Stimulated activated CD8-positive, alpha-beta memory T cell treated with anti-CD3 and anti-CD28 coated beads, Interleukin-15, amount 100 ng/mL, for 4 hours (primary cell): ENCODE results near the gene B3GNT4.
"Not testable (repeated sequence)": the region's sequence is repeated elsewhere in the genome, so short reads cannot be mapped to it uniquely, and the experiment has no call there.

Experiments
- DNase-seq, 2 donors: peaks; one replicate each; pipeline ENCODE4 v3.0.0-alpha.2; 2020; ENCODE audit warnings: low read depth in 2 of 2

Gene B3GNT4

DNA sequence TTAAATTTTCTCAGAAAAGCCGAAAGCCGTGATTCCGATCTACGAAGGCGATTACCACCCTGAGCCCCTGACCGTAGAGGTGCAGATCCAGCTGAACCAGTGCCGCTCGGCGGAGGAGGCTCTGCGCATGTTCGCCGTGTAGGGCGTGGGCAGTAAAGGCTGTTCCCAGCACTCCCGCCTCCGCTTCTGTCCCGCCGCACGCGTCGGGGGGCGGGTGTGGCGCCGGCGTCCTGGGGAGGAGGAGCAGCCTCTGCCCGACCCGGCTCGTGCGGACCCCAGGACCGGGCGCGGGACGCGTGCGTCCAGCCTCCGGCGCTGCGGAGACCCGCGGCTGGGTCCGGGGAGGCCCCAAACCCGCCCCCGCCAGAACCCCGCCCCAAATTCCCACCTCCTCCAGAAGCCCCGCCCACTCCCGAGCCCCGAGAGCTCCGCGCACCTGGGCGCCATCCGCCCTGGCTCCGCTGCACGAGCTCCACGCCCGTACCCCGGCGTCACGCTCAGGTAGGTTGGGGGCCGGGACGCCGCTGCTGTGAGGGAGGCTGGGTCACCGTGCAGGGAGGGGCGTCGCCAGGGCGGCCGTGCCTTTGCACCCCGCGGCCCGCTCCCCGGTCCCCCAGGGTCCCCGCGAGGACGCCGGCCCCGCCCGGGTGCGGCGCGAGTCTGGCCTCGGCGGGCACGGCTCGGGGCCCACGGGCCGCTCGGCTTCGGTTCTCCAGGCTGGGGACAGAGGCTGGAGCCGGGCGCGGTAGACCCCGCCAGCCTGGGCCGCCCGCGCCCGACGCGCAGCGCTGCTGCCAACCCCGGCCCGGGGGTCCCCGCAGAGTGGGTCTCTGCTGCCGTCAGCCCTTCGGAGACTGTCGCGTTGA lies at the start of gene B3GNT4:
Gene B3GNT4, plus strand, starts transcription at position 409 of the 866 bp plus-strand sequence. CDS start 910 bp downstream, outside the sequence.
- peak; percentile 58 to 65 for DNase-seq

- DNase-seq: no peak
Measured at GRCh38 chr12:122155705-122156104, 47.8 kb upstream of the B3GNT4 start.

DNA sequence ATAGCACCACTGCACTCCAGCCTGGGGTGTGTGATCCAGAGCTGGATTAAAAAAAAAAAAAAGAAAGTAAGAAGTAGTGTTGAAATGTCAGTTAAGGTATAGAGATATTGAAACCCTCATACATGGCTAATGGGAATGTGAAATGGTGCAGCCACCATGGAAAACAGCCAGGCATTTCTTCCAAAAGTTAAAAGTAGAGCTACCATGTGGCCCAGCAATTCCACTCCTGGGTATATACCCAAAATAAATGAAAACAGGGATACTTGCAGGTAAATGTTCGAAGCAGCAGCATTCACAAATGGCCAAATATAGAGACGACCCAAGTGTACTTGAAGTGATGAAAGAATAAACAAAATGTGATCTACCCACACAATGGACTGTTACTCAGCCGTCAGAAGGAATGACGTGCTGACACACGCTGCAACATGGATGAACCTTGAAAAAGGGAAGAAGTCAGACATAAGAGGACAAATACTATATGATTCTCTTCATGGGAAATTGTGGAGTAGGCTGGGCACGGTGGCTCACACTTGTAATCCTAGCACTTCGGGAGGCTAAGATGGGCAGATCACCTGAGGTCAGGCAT lies 44.7 kb upstream of the B3GNT4 start:
- DNase-seq: no peak

- no peak for DNase-seq
Measured at GRCh38 chr12:122159882-122160281, 43.6 kb upstream of the B3GNT4 start.

GRCh38 chr12:122160761-122161160 lies 42.7 kb upstream of the B3GNT4 start:
- no peak for DNase-seq

- peak in 1 of 2 donors; percentile 7 for DNase-seq
Measured at GRCh38 chr12:122161682-122162081, 41.8 kb upstream of the B3GNT4 start.

DNA sequence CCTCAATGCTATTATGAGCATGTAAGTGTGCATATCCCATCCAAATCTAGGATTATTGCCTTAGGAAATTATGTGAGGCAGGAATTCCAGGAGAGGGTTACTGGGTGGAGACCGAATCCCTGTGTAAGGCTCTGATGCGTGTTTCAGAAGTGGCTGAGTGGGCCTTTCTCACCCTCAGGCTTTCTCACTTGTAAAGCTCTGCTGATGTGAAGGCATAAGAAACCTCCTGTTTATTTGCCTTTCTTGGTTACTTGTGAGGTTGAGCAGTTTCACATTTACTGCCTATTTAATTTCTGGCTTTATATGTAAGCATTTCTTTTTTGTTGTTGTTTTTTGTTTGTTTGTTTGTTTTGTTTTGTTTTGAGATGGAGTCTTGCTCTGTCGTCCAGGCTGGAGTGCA lies 40.5 kb upstream of the B3GNT4 start:
- no peak for DNase-seq

DNA sequence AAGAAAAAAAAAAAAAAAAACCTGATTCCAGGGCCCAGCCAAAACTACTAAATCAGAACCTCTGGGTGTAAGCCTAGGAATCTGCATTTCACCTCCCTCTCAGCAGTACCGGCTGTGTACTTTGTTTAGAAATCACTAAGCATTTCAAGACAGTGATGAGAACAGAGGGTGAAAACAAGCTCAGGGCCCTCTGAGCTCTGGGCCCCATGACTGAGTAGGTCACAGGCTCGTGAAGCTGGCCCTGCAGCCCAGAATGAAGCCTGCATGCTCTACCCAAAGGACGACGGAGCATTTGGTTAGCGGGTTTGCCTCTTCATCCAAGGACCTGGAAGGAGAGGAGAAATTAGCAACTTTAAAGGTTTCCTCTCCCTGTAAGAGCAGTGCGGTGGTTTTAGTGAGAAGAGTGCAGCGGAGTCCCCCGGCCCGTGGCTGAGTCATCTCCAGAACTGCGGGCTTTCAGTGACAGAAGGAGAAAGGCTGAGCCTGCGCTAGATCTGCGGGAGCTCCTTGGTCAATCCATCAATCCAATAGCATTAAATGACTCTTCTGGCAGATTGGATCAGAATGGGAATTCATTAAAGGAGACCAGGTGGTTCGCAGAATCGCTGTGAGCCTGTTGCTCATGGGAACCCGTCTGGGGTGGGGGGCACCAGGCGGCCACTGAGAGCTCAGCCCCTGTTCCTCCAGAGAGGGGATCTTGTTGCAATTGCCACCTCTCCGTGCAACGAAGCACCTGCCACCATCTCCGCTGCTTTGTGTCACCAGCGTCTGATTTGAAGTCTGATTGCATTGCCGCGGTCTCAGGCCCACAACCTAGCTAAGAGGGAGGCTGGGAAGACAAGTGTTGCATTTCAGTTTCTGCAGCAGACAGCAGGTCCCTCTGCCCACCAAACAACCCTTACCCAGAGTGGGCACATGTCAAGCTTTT lies 36.8 kb upstream of the B3GNT4 start:
- DNase-seq: no peak

DNA sequence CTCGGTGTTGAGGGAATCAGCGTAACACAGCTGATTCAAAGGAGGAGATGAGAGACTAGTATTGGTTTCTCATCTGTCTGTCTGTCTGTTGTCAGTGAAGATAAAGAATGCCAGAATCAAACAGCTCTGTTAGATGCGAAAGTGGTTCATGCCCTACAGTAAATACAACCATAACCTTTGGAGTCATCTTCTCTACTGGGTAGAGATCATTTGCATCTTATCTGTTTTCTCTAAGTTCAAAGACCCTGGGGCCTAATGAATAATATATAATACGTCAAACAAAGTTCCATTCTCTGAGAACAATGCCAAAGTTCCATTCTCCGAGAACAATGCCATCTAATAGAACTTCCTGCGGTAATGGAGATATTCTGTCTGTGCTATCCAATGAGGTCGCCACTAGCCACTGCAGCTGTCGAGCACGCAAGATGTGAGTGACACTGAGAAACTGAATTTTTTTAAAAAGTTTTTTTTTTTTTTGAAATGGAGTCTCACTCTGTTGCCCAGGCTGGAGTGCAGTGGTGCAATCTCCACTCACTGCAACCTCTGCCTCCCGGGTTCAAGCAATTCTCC lies 36.1 kb upstream of the B3GNT4 start:
- no peak for DNase-seq

- DNase-seq: no peak
Measured at GRCh38 chr12:122168492-122168891, 35.0 kb upstream of the B3GNT4 start.

DNA sequence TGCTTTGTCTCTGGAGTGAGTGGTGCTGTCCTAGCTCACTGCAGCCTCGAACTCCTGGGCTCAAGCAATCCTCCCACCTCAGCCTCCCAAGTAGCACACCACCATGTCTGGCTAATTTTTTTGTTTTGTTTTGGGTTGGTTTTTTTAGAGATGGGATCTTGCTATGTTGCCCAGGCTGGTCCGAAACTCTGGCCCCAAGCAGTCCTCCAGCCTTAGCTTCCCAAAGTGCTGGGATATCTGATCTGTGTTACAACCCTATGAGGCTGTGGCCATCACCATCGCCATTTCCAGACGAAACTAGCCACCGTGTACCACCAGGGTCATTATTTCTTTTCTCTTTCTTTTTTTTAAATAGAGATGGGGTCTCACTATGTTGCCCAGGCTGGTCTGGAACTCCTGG lies 32.1 kb upstream of the B3GNT4 start:
- no peak for DNase-seq

DNA sequence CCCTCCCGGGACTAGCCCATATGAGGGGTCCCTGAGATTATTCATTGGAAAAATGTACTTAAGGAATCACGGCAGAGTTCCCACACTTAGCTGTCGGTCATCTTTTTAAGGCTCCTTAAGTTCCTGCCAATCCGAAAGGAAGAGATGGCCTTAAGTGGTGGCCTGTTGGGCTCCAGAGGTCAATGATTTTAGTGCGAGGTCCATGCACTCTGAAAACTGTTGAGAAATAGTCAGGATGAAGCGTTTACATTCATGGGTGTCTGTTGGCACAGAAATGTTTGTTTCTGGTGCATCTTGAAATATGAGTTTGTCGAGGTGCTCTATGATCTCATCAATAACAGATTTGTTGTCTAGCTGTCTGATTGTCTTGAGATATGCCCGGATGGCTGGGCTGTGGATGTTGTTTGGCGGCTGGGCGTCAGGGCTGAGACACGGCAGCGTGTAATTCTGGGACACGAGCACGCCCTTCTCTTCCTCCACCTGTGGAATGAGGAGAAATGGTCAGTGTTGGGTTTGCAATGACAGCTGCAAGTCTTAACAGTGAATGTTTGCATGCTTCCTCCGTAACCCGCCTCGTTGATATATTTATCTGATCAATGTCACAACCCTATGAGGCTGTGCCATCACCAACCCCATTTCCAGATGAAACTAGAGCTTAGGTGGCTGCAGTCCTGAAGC lies 31.1 kb upstream of the B3GNT4 start:
- no peak for DNase-seq

- no peak for DNase-seq
Measured at GRCh38 chr12:122174155-122174845, 29.2 kb upstream of the B3GNT4 start, which contains the start of gene IL31. Gene IL31 (minus strand): TSS chr12:122174221. CDS start chr12:122174172, 49 bp downstream.

DNA sequence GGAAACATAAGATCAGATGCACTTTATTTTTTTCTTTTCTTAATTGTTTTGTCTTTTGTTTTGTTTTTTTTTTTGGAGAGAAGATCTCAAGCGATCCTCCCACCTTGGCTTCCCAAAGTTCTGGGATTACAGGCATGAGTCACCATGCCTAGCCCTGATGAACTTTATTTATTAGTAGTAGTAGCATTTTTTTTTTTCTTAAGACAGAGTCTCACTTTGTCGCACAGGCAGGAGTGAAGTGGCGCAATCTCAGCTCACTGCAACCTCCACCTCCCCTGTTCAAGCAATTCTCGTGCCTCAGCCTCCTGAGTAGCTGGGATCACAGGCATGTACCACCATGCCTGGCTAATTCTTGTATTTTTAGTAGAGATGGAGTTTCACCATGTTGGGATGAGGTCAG lies 27.0 kb upstream of the B3GNT4 start:
- not testable (repeated sequence) for DNase-seq

DNA sequence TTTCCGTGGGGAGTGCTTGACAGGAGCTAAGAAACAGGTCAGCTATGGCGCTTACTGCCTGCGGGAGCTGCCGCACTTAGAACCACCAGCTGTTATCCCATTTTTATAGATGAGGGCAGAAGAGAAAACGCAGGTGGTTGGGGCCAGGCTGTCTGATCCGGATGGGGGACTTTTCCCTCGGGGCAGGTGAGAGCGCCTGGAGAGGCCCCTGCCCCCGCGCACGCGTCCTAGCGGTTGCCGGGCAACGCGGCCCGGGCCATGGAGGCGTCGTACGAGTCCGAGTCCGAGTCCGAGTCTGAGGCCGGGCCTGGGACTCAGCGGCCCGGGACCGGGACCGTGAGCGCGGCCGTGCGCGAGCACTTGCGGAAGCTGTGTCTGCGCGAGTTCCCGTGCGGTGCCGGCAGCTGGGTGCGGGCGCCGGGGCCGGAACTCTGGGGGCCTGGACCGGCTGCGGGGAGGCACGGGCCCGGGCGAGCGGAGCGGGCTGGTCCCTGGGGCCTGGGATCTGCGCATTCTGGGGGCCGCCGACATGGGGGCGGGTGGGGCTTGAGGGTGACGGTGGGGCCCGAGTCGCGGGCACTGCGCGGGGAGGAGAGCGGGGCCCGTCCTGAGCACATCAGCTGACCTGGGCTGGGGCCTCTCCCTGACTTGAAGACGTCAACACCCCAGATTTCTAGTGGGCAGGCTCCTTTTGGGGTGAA lies 20.5 kb upstream of the B3GNT4 start, which contains the start of gene LRRC43:
Gene LRRC43, plus strand, starts transcription at position 237 of the 701 bp plus-strand sequence. Its CDS starts 22 bp downstream, at position 259.
- DNase-seq: no peak

GRCh38 chr12:122183588-122183940 lies 19.9 kb upstream of the B3GNT4 start:
- DNase-seq: no peak

DNA sequence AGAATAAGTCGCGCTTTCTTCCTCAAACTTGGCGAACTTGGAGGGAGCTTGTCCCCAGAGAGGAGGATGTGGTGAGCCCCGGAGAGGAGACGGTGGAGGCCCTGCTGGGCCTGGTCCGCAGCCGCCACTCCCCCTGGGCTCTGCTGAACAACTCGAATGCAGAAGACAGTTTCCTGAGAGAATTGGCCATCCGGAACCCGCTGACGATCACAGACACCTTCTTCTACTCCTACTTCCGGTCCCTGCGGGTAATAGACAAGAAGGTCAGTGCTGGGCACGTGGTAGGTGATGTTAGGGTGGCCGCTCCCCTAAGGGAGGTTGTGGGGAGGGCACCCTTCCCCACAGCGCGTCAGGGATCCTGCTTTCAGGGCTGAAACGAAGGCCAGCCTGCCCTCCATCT lies 19.0 kb upstream of the B3GNT4 start:
- DNase-seq: no peak

- no peak for DNase-seq
Measured at GRCh38 chr12:122185079-122185478, 18.4 kb upstream of the B3GNT4 start.

DNA sequence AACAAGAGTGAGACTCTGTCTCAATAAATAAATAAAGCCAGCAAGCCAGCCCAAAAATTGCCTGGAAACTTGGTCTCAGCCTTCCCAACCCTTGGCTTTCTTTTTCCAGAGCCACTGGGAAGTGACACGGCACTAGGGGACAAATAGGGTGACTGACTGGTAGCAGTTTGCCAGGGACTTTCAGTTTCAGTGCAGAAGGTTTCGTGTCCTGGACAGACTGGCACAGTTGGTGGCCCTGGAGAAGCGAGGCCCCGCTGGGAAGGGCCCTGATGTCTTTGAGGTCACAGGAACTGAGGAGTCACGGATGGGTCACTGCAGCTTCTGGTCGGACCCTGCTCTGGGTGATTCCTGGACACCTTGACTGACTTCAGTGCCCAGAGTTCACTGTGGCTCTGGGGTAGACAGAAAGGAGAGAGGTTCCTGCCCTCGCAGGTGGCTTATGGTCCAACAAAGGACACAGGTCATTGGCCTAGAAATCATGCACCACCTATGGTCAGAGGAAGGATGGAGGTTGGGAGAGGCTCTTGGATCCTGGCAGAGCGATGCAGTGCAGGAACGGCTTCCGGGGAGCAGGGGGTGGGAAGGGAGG lies 17.9 kb upstream of the B3GNT4 start:
- DNase-seq: no peak
